Parathyroid adenoma (tissue), 2 donors: ENCODE measurements around the gene NEDD4.
"Not testable (repeated sequence)": the region's sequence is repeated elsewhere in the genome, so short reads cannot be mapped to it uniquely, and the experiment has no call there.

Source experiments
- H2AFZ ChIP-seq: fragments of 300-600 bp; sonication (generic); one replicate; pipeline ENCODE4 v1.7.0; 2017; ENCODE audit warnings: antibody characterized with exemption, mild to moderate bottlenecking
- H3K27ac ChIP-seq: fragments of 300-600 bp; sonication (generic); one replicate; pipeline ENCODE4 v1.7.0; 2017
- H3K27me3 ChIP-seq: fragments of 300-600 bp; sonication (generic); one replicate; pipeline ENCODE4 v1.7.0; 2017; ENCODE audit warnings: low read length; ENCODE audit not compliant: control insufficient read depth, insufficient read depth
- H3K36me3 ChIP-seq: fragments of 300-600 bp; sonication (generic); one replicate; pipeline ENCODE4 v1.7.0; 2017; ENCODE audit warnings: low read length; ENCODE audit not compliant: control insufficient read depth, insufficient read depth
- H3K4me1 ChIP-seq: fragments of 300-600 bp; sonication (generic); one replicate; pipeline ENCODE4 v1.7.0; 2017; ENCODE audit warnings: control low read depth
- H3K4me2 ChIP-seq: fragments of 300-600 bp; sonication (generic); one replicate; pipeline ENCODE4 v1.7.0; 2017; ENCODE audit warnings: low read length
- H3K4me3 ChIP-seq: fragments of 300-600 bp; sonication (generic); one replicate; pipeline ENCODE4 v1.7.0; 2017; ENCODE audit warnings: low read depth, low read length
- H3K79me2 ChIP-seq: fragments of 300-600 bp; sonication (generic); one replicate; pipeline ENCODE4 v1.7.0; 2017; ENCODE audit warnings: control low read depth
- H3K9ac ChIP-seq: fragments of 300-600 bp; sonication (generic); one replicate; pipeline ENCODE4 v1.7.0; 2017; ENCODE audit warnings: mild to moderate bottlenecking
- H3K9me3 ChIP-seq: fragments of 300-600 bp; sonication (generic); one replicate; pipeline ENCODE4 v1.7.0; 2017; ENCODE audit warnings: low read length; ENCODE audit not compliant: control insufficient read depth
- TF ChIP-seq, protein P1 (sequence below): fragments of 300-600 bp; sonication (generic); IDR thresholded peaks from one replicate; pipeline ENCODE4 v1.7.0; 2017; ENCODE audit warnings: antibody characterized with exemption, mild to moderate bottlenecking
- donor health status: primary hyperparathyroidism.

Gene NEDD4

DNA sequence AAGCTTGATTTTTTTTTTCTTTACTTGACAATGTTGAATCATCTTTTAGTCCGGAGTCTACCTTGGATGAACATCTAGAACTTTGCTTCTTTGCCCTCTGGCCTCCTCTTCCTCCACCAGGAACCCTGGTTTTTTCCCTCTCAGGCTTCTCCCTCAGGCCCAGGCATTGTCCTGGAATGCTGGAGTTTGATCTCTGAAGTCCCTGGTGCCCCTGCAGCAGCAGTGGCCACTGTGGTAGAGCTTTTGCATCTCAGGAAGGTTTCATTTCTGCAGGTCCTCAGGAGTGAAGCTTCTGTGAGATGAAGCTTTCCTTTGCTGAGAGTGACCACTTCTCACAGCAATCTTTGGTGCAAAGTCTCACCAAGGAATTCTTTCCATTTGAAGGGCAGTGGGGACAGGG is 39.0 kb upstream of the NEDD4 start:
- H3K4me1 ChIP-seq, result no peaks in the 10 kb centered on the region
- TF ChIP-seq, protein P1, sequence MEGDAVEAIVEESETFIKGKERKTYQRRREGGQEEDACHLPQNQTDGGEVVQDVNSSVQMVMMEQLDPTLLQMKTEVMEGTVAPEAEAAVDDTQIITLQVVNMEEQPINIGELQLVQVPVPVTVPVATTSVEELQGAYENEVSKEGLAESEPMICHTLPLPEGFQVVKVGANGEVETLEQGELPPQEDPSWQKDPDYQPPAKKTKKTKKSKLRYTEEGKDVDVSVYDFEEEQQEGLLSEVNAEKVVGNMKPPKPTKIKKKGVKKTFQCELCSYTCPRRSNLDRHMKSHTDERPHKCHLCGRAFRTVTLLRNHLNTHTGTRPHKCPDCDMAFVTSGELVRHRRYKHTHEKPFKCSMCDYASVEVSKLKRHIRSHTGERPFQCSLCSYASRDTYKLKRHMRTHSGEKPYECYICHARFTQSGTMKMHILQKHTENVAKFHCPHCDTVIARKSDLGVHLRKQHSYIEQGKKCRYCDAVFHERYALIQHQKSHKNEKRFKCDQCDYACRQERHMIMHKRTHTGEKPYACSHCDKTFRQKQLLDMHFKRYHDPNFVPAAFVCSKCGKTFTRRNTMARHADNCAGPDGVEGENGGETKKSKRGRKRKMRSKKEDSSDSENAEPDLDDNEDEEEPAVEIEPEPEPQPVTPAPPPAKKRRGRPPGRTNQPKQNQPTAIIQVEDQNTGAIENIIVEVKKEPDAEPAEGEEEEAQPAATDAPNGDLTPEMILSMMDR, result no peak
- H3K9me3 ChIP-seq, result no peaks in the 10 kb centered on the region
- no peak overlapping the region for H3K4me2 ChIP-seq
- no peak overlapping the region for H3K9ac ChIP-seq
- H3K79me2 ChIP-seq, result no peaks in the 10 kb centered on the region
- H3K27me3 ChIP-seq, result no peaks in the 10 kb centered on the region
- H3K27ac ChIP-seq, result no peak overlapping the region
- H3K4me3 ChIP-seq, result no peak overlapping the region
- H3K36me3 ChIP-seq, result no peaks in the 10 kb centered on the region
- no peak overlapping the region for H2AFZ ChIP-seq

DNA sequence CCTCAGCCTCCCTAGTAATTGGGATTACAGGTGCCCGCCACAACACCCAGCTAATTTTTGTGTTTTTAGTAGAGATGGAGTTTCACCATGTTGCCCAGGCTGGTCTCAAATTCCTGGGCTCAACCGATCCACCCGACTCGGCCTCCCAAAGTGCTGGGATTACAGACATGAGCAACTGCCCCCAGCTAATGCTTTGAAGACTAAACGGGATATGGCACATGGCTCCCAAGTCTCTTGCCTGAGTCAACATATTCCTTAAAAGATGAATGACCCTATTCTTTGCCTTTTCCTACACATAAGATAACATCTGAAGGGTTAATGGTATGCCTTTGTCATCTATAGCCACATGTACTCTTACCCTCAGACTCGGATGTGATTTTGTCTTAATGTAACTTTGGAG is 38.4 kb upstream of the NEDD4 start:
- Histone ChIP-seq H3K4me1 (no peaks in the 10 kb centered on the region), H3K9me3 (no peaks in the 10 kb centered on the region), H3K79me2 (no peaks in the 10 kb centered on the region), H3K4me3 (no peak overlapping the region), H3K27me3 (no peaks in the 10 kb centered on the region), H3K9ac (no peak overlapping the region), H3K4me2 (no peak overlapping the region), H3K36me3 (no peaks in the 10 kb centered on the region), H2AFZ (no peak overlapping the region), H3K27ac (no peak overlapping the region)
- TF ChIP-seq, protein P1, result no peak

DNA sequence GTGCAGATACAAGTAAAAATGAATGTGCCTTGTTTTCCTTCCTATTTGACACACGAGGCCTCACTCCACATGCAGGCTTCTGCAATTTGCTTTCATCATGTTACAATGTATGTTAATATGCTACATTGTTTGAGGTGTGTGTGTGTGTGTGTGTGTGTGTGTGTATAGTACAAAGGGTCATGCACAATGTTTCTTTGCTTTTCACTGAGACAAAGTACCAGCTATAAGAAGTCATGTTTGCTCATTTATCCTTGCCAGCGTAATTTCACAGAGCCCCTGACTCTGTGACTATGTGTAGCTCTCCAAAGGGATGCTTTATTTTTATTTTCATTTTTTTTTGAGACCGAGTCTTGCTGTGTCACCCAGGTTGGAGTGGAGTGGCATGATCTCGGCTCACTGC is 38.0 kb upstream of the NEDD4 start:
- no peaks in the 10 kb centered on the region for H3K79me2 ChIP-seq
- H3K4me2 ChIP-seq, result no peak overlapping the region
- H3K27ac ChIP-seq, result no peak overlapping the region
- TF ChIP-seq, protein P1, result no peak
- H3K27me3 ChIP-seq, result no peaks in the 10 kb centered on the region
- H3K4me3 ChIP-seq, result no peak overlapping the region
- H3K36me3 ChIP-seq, result no peaks in the 10 kb centered on the region
- no peaks in the 10 kb centered on the region for H3K9me3 ChIP-seq
- no peak overlapping the region for H2AFZ ChIP-seq
- H3K9ac ChIP-seq, result no peak overlapping the region
- no peaks in the 10 kb centered on the region for H3K4me1 ChIP-seq

DNA sequence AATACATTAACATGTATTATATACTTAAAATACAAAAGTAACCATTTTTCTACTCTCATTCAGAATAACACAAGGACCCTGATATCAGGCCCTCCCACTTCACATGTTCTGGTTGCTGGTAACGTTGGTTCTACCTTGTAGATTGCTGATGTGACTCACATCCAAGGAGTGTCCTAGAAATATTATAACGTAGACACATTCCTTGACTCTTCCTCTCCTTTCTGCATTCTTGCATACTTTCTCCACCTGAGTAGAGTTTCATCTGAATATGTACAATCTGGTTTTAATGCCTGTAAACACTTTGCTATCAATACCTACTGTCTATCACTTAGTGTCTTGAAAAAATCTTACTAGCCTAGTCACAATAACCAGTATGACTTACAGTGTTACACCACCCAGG is 35.0 kb upstream of the NEDD4 start:
- no peak overlapping the region for H3K4me2 ChIP-seq
- no peak overlapping the region for H3K4me3 ChIP-seq
- H3K79me2 ChIP-seq, result no peaks in the 10 kb centered on the region
- no peaks in the 10 kb centered on the region for H3K9me3 ChIP-seq
- no peak overlapping the region for H3K27ac ChIP-seq
- TF ChIP-seq, protein P1, result no peak
- H3K27me3 ChIP-seq, result no peaks in the 10 kb centered on the region
- no peak overlapping the region for H2AFZ ChIP-seq
- H3K4me1 ChIP-seq, result no peaks in the 10 kb centered on the region
- no peak overlapping the region for H3K9ac ChIP-seq
- H3K36me3 ChIP-seq, result no peaks in the 10 kb centered on the region

DNA sequence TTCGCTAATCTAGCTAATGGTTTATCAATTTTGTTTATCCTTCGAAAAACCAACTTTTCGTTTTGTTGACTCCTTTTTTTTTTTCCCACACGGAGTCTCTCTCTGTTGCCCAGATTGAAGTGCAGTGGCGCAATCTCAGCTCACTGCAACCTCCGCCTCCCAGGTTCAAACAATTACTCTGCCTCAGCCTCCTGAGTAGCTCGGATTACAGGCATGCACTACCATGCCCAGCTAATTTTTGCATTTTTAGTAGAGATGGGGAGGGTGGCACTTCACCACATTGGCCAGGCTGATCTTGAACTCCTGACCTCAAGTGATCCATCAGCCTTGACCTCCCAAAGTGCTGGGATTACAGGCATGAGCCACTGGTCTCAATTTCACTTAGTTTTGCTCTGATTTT is 29.7 kb upstream of the NEDD4 start:
- not testable (repeated sequence) for H3K4me1 ChIP-seq, H3K4me3 ChIP-seq, H3K36me3 ChIP-seq, H3K27me3 ChIP-seq, H3K9me3 ChIP-seq, H3K4me2 ChIP-seq, H3K79me2 ChIP-seq, H3K9ac ChIP-seq, H2AFZ ChIP-seq, H3K27ac ChIP-seq
